Measurements from ENCODE around the gene NTN1. TPM values are rescaled to one million over a fixed set of nuclear protein-coding genes. Genes with fewer than 3 reads are reported as not detected.

Gene NTN1
- total RNA-seq, 4 donors from 2014 or later = 5.9 to 11.6 (median 8.5) TPM

DNA sequence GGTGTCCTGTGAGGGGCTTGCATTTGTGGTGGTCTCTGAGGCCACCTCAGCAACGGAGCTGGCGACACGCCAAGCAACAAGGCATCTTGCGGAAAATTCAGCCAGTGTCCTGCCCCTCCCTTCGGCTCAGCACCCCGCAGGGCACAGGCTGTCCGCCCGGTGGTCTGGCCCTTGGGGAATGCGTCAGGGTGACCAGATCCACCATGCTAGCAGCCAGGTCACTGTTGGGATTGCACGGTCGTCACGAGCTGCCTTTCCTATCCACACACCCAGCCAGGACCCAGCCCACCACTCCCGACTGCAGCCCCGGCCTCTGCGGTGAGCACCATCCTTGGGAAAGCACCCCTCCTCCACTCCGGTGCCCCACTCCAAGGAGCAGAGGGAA is 221.2 kb downstream of the NTN1 start:
- DNase-seq (ENCODE audit: low spot score in 2 of 2) = no peak
- WGBS, 2 donors = 61 to 81% methylated on average over 15 to 16 of the region's 16 CpGs
- intact Hi-C loops (cut with DNase I; ENCODE audit: low total_unique reads) = no loop called here
- TF ChIP-seq, protein P1, sequence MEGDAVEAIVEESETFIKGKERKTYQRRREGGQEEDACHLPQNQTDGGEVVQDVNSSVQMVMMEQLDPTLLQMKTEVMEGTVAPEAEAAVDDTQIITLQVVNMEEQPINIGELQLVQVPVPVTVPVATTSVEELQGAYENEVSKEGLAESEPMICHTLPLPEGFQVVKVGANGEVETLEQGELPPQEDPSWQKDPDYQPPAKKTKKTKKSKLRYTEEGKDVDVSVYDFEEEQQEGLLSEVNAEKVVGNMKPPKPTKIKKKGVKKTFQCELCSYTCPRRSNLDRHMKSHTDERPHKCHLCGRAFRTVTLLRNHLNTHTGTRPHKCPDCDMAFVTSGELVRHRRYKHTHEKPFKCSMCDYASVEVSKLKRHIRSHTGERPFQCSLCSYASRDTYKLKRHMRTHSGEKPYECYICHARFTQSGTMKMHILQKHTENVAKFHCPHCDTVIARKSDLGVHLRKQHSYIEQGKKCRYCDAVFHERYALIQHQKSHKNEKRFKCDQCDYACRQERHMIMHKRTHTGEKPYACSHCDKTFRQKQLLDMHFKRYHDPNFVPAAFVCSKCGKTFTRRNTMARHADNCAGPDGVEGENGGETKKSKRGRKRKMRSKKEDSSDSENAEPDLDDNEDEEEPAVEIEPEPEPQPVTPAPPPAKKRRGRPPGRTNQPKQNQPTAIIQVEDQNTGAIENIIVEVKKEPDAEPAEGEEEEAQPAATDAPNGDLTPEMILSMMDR (IDR thresholded peaks at IDR 0.05) = no peak
- TF ChIP-seq POLR2A (IDR thresholded peaks at IDR 0.05) = no peak
- no peak overlapping the region for H3K4me3 ChIP-seq (ENCODE audit: low read depth, poor library complexity, severe bottlenecking)

DNA sequence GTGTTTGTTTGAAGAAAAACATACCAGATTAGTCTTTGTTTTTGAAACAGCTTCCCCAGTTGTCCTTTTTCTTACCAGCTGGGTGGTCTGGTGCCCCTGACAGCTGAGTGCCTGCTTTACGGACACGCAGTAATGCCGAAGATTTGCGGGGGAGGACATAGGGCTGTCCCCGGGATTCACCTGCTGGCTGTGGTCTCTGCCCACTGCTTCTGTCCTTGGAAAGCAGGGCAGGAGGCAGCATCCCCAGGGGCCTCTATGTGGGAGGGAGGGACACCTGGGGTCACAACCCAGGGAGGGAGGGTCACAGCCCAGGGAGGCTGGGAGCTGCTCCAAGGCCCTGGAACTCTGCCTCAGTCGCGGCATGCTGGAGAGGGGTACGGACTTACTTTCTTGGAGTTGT is 221.7 kb downstream of the NTN1 start:
- intact Hi-C loops (cut with DNase I; ENCODE audit: low total_unique reads) = no loop called here
- no peak for DNase-seq (ENCODE audit: low spot score in 2 of 2)
- WGBS, 2 donors = 78 to 82% methylated on average over 8 of the region's 8 CpGs
- H3K4me3 ChIP-seq (ENCODE audit: low read depth, poor library complexity, severe bottlenecking) = no peak overlapping the region
- TF ChIP-seq, protein P1 (IDR thresholded peaks at IDR 0.05) = no peak
- no peak for TF ChIP-seq POLR2A (IDR thresholded peaks at IDR 0.05)

DNA sequence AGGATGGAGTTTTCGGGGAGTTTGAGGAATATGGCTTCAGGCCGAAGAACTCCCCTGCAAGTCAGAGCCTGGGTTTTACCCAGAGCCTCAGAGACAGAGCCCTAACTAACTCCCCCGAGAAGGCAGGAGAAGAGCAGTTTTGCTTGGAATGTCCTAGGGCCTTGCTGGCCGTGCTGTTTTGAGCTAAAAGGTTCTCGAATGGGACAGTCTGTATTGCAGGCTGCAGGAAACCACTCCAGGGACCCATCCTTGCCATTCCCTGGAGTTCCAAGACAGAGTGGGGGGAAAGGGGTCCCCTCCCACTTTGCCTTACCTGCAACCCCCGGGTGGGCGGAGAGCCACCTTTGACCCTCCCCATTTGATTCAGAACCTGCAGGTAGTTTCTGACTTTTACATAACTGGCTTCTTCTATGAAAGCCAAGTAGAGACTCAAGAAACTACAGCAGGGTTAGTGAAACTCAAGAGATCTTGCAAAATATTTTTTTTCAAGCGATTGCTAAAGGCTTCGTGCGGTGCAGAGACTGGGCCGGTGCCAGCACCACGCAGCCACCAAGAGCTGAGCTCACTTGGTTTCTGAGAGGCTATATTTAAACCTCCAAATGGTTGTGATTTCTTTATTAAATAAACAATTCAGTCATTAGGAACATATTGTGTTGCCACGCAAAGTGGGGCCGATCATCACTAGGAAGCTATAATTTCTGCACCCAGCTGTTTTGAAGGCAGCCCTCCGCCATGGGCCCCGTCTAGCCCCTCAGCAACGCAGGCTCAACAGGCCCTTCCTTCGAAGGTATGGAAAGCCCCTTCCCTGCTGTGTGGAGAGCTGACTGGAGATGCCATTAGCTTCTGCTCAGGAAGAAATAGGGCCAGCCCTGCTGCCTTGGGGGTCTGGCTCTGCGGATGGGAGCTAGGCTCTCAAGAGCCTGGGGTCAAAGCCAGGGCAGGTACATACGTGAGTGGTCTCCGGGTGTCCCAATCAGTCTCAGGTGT is 223.0 kb downstream of the NTN1 start:
- WGBS, 2 donors = 64 to 70% methylated on average over 21 of the region's 21 CpGs
- intact Hi-C loops (cut with DNase I; ENCODE audit: low total_unique reads) = no loop called here
- DNase-seq (ENCODE audit: low spot score in 2 of 2) = no peak
- TF ChIP-seq POLR2A (IDR thresholded peaks at IDR 0.05) = no peak
- TF ChIP-seq, protein P1 (IDR thresholded peaks at IDR 0.05) = no peak
- no peak overlapping the region for H3K4me3 ChIP-seq (ENCODE audit: low read depth, poor library complexity, severe bottlenecking)

DNA sequence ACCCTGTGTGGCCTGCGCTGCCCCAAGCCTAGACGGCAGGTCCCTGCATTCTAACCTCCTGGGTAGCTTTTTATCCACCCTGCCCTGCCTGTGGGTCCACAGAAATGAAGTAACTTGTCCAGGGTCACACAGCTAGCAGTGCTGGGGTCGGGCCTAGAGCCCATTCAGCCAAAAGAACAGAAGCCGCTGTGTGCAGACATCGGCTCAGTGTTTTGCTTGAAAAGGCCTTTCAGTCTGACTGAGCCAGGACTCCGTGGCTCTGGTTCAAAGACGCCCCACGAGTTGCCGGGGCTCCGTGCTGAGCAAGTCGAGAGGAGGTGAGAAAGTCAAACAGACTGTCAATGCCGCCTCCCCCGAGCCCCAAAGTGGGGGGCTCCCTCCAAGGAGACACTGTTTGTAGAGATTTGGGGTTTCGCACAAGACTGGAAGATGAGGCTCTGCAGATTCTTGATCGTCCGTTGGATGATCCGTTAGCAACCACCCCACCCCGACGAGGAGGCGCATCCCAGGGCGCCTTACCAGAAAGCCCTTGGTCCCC is 226.2 kb downstream of the NTN1 start:
- no peak for DNase-seq (ENCODE audit: low spot score in 2 of 2)
- TF ChIP-seq, protein P1 (IDR thresholded peaks at IDR 0.05) = no peak
- no peak for TF ChIP-seq POLR2A (IDR thresholded peaks at IDR 0.05)
- no peak overlapping the region for H3K4me3 ChIP-seq (ENCODE audit: low read depth, poor library complexity, severe bottlenecking)
- intact Hi-C loops (cut with DNase I; ENCODE audit: low total_unique reads) = no loop called here
- WGBS, 2 donors = 91 to 95% methylated on average over 21 of the region's 21 CpGs

DNA sequence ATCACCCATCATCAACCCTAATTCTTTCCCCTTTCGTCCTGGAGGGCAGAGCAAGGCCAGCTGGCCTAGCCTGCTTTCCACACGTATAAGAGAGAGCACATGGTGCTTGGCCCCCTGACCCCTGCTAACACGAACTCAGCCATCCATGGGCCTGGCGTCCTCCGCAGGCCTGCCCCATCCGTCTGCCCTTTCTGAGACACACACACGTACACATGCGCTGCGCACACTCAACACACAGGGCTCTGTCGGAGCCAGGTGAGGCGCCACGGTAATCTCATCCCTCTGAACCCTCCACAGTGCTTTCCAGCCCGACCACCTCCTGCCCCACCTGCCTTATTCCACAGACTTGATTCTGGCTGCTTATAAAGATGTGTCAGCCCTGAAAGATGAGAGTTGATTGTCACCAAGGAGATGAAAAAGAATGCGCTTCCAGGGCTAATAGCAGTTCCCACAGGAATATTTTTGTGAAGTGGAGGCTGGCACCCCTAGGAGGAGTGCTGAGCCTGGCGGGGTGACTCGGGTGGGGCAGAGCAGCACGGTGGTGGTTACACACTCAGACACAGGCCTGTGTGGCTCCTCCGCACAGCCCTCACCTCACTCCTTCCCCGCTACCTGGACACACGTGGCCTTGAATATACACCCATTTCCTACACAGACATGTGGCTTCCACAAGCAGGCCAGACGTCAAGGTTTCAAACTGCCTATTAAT is 228.1 kb downstream of the NTN1 start:
- TF ChIP-seq, protein P1 (IDR thresholded peaks at IDR 0.05) = no peak
- no peak for TF ChIP-seq POLR2A (IDR thresholded peaks at IDR 0.05)
- WGBS, 2 donors = 83 to 84% methylated on average over 21 of the region's 21 CpGs
- DNase-seq (ENCODE audit: low spot score in 2 of 2) = no peak

More for the DNA sequence above, 228.1 kb downstream of the NTN1 start:
- H3K4me3 ChIP-seq (ENCODE audit: low read depth, poor library complexity, severe bottlenecking) = no peak overlapping the region
- intact Hi-C loops (cut with DNase I; ENCODE audit: low total_unique reads) = no loop called here
